DOHH2 (cell line): Measurements from ENCODE around the gene CLDN1.

ENCODE experiments used
- H3F3A ChIP-seq: fragments of 200-600 bp; sonication (generic), shearing (Covaris generic); 2 replicates; pipeline ENCODE4 v1.6.0; 2016; ENCODE audit warnings: antibody characterized with exemption, mild to moderate bottlenecking; ENCODE audit not compliant: control insufficient read depth, insufficient read depth
- H3K27ac ChIP-seq: fragments of 200-600 bp; sonication (generic); 2 replicates; pipeline ENCODE4 v1.5.1; 2014; ENCODE audit warnings: low read depth, mild to moderate bottlenecking, low read length, moderate library complexity
- H3K27me3 ChIP-seq: fragments of 200-600 bp; sonication (generic); 2 replicates; pipeline ENCODE4 v1.6.1; 2014; ENCODE audit warnings: mild to moderate bottlenecking, low read length, mixed read lengths; ENCODE audit not compliant: control insufficient read depth
- H3K36me3 ChIP-seq: fragments of 200-600 bp; sonication (generic); 2 replicates; pipeline ENCODE4 v1.6.1; 2014; ENCODE audit warnings: mild to moderate bottlenecking, low read length, moderate library complexity, mixed read lengths; ENCODE audit not compliant: control insufficient read depth
- H3K4me1 ChIP-seq: fragments of 200-600 bp; sonication (generic); 2 replicates; pipeline ENCODE4 v1.6.1; 2014; ENCODE audit warnings: mild to moderate bottlenecking, low read length, mixed read lengths; ENCODE audit not compliant: control insufficient read depth
- H3K4me2 ChIP-seq: fragments of 200-600 bp; sonication (generic); 2 replicates; pipeline ENCODE4 v1.6.0; 2014; ENCODE audit warnings: mild to moderate bottlenecking, low read length, moderate library complexity
- H3K4me3 ChIP-seq: fragments of 200-600 bp; sonication (generic); 2 replicates; pipeline ENCODE4 v1.5.1; 2014; ENCODE audit warnings: mild to moderate bottlenecking, low read length, mixed read lengths
- H3K79me2 ChIP-seq: fragments of 200-600 bp; sonication (generic); 2 replicates; pipeline ENCODE4 v1.6.1; 2014; ENCODE audit warnings: mild to moderate bottlenecking, low read length, mixed read lengths; ENCODE audit not compliant: control insufficient read depth
- H3K9me2 ChIP-seq: fragments of 200-600 bp; sonication (generic); replicated peaks from 2 replicates; pipeline ENCODE4 v1.6.1; 2014; ENCODE audit warnings: mild to moderate bottlenecking, low read length, mixed read lengths; ENCODE audit not compliant: control insufficient read depth
- H3K9me3 ChIP-seq: fragments of 200-600 bp; sonication (generic); 2 replicates; pipeline ENCODE4 v1.6.1; 2014; ENCODE audit warnings: antibody characterized with exemption, low read length, mixed read lengths; ENCODE audit not compliant: control insufficient read depth, insufficient read depth
- H4K20me1 ChIP-seq: fragments of 200-600 bp; sonication (generic); 2 replicates; pipeline ENCODE4 v1.6.0; 2014; ENCODE audit warnings: low read depth, mild to moderate bottlenecking, antibody characterized with exemption, low read length, moderate library complexity; ENCODE audit not compliant: control insufficient read depth, insufficient read depth
- CTCF ChIP-seq: fragments of 200-600 bp; sonication (generic); IDR thresholded peaks from one replicate; pipeline ENCODE4 v1.5.1; 2014; ENCODE audit warnings: antibody characterized with exemption, mild to moderate bottlenecking, low read depth, low read length; ENCODE audit not compliant: poor library complexity, severe bottlenecking
- EZH2phosphoT487 ChIP-seq: fragments of 200-600 bp; sonication (generic); IDR thresholded peaks from 2 replicates; pipeline ENCODE4 v1.6.1; 2017; ENCODE audit warnings: borderline replicate concordance, mild to moderate bottlenecking, antibody characterized with exemption, low read length, moderate library complexity, mixed read lengths

CLDN1 gene

GRCh38 chr3:190286014-190286413 lies 36.2 kb downstream of the CLDN1 start:
- Histone ChIP-seq H3K4me3 (no peak overlapping the region), H3K27ac (no peak overlapping the region), H3K4me2 (no peak overlapping the region), H3K9me3 (no peaks in the 10 kb centered on the region), H3K79me2 (no peaks in the 10 kb centered on the region), H3K27me3 (no peaks in the 10 kb centered on the region), H3K36me3 (no peaks in the 10 kb centered on the region), H3K9me2 (no peaks in the 10 kb centered on the region), H3F3A (no peaks in the 10 kb centered on the region), H3K4me1 (no peaks in the 10 kb centered on the region), H4K20me1 (no peaks in the 10 kb centered on the region)
- no peak for TF ChIP-seq EZH2phosphoT487
- TF ChIP-seq CTCF, result no peak

- H3F3A ChIP-seq, result no peaks in the 10 kb centered on the region
- no peaks in the 10 kb centered on the region for H3K27me3 ChIP-seq
- no peaks in the 10 kb centered on the region for H3K9me3 ChIP-seq
- H3K4me1 ChIP-seq, result no peaks in the 10 kb centered on the region
- no peaks in the 10 kb centered on the region for H3K36me3 ChIP-seq
- no peaks in the 10 kb centered on the region for H3K79me2 ChIP-seq
- H3K4me3 ChIP-seq, result no peak overlapping the region
- no peak overlapping the region for H3K4me2 ChIP-seq
- no peak for TF ChIP-seq EZH2phosphoT487
- no peak for TF ChIP-seq CTCF
- H4K20me1 ChIP-seq, result no peaks in the 10 kb centered on the region
- H3K9me2 ChIP-seq, result no peaks in the 10 kb centered on the region
- H3K27ac ChIP-seq, result no peak overlapping the region
Observed at GRCh38 chr3:190281308-190282051, 40.8 kb downstream of the CLDN1 start.

- H3K4me2 ChIP-seq, result no peak overlapping the region
- TF ChIP-seq CTCF, result no peak
- no peak for TF ChIP-seq EZH2phosphoT487
Observed at GRCh38 chr3:190279690-190280089, 42.6 kb downstream of the CLDN1 start.

More at GRCh38 chr3:190279690-190280089, 42.6 kb downstream of the CLDN1 start:
- no peaks in the 10 kb centered on the region for H4K20me1 ChIP-seq
- no peaks in the 10 kb centered on the region for H3K36me3 ChIP-seq
- H3F3A ChIP-seq, result no peaks in the 10 kb centered on the region
- H3K9me3 ChIP-seq, result no peaks in the 10 kb centered on the region
- H3K4me1 ChIP-seq, result no peaks in the 10 kb centered on the region
- no peaks in the 10 kb centered on the region for H3K9me2 ChIP-seq
- no peak overlapping the region for H3K4me3 ChIP-seq
- H3K27me3 ChIP-seq, result no peaks in the 10 kb centered on the region
- no peaks in the 10 kb centered on the region for H3K79me2 ChIP-seq
- H3K27ac ChIP-seq, result no peak overlapping the region
